Gastroesophageal sphincter (tissue), 3 donors: ENCODE measurements around the gene CNP.

Experiments
- EP300 ChIP-seq: sonication (generic); formaldehyde crosslinking; IDR thresholded peaks from one replicate; pipeline ENCODE4 v1.6.1; 2017; ENCODE audit warnings: antibody characterized with exemption, mild to moderate bottlenecking
- POLR2A ChIP-seq, 2 donors: fragments of 450-650 bp; IDR thresholded peaks; one replicate each; pipeline ENCODE4 v1.6.1; 2017; ENCODE audit warnings: antibody characterized with exemption in 2 of 2, mild to moderate bottlenecking in 2 of 2, moderate library complexity in 1 of 2
- POLR2AphosphoS5 ChIP-seq: sonication (generic); formaldehyde crosslinking; IDR thresholded peaks from one replicate; pipeline ENCODE4 v1.6.1; 2017; ENCODE audit warnings: antibody characterized with exemption
- TF ChIP-seq, protein P1 (sequence below), 4 experiments: fragments of 200-600 bp in 2 of 4; fragments of 450-650 bp in 2 of 4; sonication (generic) in 1 of 4; IDR thresholded peaks; one replicate each; pipeline ENCODE4 v1.5.1; 2017 to 2019; ENCODE audit warnings: antibody characterized with exemption in 4 of 4, mild to moderate bottlenecking in 2 of 4, moderate library complexity in 2 of 4

DNA sequence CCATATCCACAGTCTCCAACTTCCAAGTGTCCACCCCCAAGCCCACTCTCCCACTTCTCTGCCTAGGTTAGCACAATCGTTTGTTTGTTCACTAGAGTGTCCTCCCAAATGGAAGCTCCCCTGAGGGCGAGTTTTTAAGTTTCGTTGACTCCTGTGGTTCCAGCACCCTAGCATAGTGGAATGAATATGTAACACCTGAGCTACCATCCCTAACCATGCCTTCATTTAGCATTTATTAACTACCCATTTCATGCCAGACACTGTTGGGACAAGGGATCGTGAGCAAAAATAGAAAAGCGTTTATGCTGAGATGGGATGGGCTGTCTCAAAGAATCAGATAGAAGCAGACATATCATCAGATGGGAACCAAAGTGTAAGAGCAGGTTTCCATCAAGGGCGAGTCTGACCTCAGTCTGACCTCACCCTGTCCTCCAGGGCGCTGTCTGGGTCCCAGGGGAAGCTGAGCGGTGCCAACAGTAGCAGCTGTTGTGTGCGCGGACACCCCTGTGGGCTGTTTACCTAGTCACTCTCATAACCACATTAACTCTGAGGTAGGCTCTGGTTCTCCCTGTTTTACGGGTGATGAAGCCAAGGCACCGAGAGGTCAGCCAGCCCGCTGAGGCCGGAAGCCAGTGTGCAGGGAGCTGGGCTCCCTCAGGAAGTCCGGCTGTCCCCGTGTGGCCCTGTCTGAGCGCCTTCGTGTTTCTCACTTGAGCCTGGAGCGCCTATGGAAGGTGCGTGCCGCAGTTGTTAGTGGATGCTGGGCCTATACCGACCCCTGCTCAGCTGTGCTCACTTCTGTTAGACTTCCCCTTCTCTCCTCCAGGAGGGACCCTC lies 6.2 kb downstream of the CNP start:
- TF ChIP-seq POLR2A (IDR thresholded peaks at IDR 0.05): no peak
- TF ChIP-seq, protein P1, sequence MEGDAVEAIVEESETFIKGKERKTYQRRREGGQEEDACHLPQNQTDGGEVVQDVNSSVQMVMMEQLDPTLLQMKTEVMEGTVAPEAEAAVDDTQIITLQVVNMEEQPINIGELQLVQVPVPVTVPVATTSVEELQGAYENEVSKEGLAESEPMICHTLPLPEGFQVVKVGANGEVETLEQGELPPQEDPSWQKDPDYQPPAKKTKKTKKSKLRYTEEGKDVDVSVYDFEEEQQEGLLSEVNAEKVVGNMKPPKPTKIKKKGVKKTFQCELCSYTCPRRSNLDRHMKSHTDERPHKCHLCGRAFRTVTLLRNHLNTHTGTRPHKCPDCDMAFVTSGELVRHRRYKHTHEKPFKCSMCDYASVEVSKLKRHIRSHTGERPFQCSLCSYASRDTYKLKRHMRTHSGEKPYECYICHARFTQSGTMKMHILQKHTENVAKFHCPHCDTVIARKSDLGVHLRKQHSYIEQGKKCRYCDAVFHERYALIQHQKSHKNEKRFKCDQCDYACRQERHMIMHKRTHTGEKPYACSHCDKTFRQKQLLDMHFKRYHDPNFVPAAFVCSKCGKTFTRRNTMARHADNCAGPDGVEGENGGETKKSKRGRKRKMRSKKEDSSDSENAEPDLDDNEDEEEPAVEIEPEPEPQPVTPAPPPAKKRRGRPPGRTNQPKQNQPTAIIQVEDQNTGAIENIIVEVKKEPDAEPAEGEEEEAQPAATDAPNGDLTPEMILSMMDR (IDR thresholded peaks at IDR 0.05): no peak
- TF ChIP-seq EP300: no peak
- no peak for TF ChIP-seq POLR2AphosphoS5
